ENCODE results near the gene PTPRT.

Gene PTPRT

GRCh38 chr20:42734660-42735368, 454.9 kb downstream of the PTPRT start:
- DNase-seq (ENCODE audit: low read depth): no peak
- no peak overlapping the region for H3K4me3 ChIP-seq (ENCODE audit: low read length)
- TF ChIP-seq CTCF (conservative IDR thresholded peaks at IDR 0.05; ENCODE audit: low read length): no peak

- H3K4me3 ChIP-seq (ENCODE audit: low read length): no peak overlapping the region
- no peak for TF ChIP-seq CTCF (conservative IDR thresholded peaks at IDR 0.05; ENCODE audit: low read length)
- DNase-seq (ENCODE audit: low read depth): no peak
Measured at GRCh38 chr20:42721923-42722322, 467.8 kb downstream of the PTPRT start.

GRCh38 chr20:42714298-42715141, 475.2 kb downstream of the PTPRT start:
- DNase-seq (ENCODE audit: low read depth): no peak
- H3K4me3 ChIP-seq (ENCODE audit: low read length): no peak overlapping the region
- no peak for TF ChIP-seq CTCF (conservative IDR thresholded peaks at IDR 0.05; ENCODE audit: low read length)

- no peak for TF ChIP-seq CTCF (conservative IDR thresholded peaks at IDR 0.05; ENCODE audit: low read length)
- DNase-seq (ENCODE audit: low read depth): no peak
- H3K4me3 ChIP-seq (ENCODE audit: low read length): no peak overlapping the region
Measured at GRCh38 chr20:42708266-42708665, 481.4 kb downstream of the PTPRT start.

- no peak overlapping the region for H3K4me3 ChIP-seq (ENCODE audit: low read length)
- TF ChIP-seq CTCF (conservative IDR thresholded peaks at IDR 0.05; ENCODE audit: low read length): no peak
- DNase-seq (ENCODE audit: low read depth): no peak
Measured at GRCh38 chr20:42706759-42707158, 482.9 kb downstream of the PTPRT start.

GRCh38 chr20:42705550-42705949, 484.2 kb downstream of the PTPRT start:
- no peak for DNase-seq (ENCODE audit: low read depth)

More at GRCh38 chr20:42705550-42705949, 484.2 kb downstream of the PTPRT start:
- no peak overlapping the region for H3K4me3 ChIP-seq (ENCODE audit: low read length)
- TF ChIP-seq CTCF (conservative IDR thresholded peaks at IDR 0.05; ENCODE audit: low read length): no peak

Measured in AG10803 (cell line).